ENCODE measurements around the gene COL6A3.

The COL6A3 gene

DNA sequence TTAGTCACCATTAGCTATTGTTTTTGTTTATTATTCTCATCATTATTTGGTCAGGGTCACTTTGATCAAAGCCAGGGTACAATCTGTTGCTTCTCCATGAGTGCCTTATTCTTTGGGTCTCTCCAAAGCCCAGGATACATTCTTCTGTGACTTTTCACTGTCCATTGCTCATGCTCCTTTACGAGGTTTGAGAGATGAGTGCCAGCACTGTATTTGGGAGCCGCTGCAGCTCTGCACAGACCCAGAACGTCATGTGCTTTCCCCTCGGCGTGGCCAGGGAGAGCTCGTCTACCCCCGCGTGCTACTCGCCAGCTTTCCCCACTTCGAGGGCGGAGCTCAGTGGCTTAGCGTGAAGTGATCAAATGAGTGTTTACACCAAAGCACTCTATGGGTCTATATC, 123.7 kb downstream of the COL6A3 start:
- DNase-seq, result no peak

- no peak for DNase-seq
Observed at GRCh38 chr2:237289139-237289538, 124.8 kb downstream of the COL6A3 start.

DNA sequence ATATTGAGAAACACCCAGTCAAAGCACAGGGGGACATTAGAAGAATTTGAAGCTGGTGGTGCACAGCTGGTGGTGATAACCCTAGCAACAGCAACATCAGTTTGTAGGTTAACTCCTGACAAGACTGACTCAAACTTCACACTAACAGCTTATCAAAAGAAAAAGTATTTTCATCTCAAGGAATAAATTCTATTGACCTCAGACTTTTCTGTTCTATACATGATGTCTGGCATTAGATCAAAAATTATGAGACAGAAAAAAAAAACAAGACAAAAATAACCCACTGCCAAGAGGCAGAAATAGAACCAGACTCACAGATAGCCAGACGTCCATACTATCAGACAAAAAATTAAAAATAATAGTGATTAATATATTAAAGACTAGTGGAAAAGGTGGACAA, 126.1 kb downstream of the COL6A3 start:
- no peak for DNase-seq

- no peak for DNase-seq
Observed at GRCh38 chr2:237283131-237283928, 130.6 kb downstream of the COL6A3 start.

- DNase-seq, result no peak
Observed at GRCh38 chr2:237282568-237283128, 131.3 kb downstream of the COL6A3 start.

- DNase-seq, result no peak
Observed at GRCh38 chr2:237281836-237282306, 132.1 kb downstream of the COL6A3 start.

- DNase-seq, result no peak
Observed at GRCh38 chr2:237280939-237281338, 133.0 kb downstream of the COL6A3 start.

GRCh38 chr2:237280229-237280628, 133.7 kb downstream of the COL6A3 start:
- no peak for DNase-seq

GRCh38 chr2:237279012-237279768, 134.8 kb downstream of the COL6A3 start:
- DNase-seq, result no peak

GRCh38 chr2:237278568-237278967, 135.4 kb downstream of the COL6A3 start:
- DNase-seq, result no peak

DNA sequence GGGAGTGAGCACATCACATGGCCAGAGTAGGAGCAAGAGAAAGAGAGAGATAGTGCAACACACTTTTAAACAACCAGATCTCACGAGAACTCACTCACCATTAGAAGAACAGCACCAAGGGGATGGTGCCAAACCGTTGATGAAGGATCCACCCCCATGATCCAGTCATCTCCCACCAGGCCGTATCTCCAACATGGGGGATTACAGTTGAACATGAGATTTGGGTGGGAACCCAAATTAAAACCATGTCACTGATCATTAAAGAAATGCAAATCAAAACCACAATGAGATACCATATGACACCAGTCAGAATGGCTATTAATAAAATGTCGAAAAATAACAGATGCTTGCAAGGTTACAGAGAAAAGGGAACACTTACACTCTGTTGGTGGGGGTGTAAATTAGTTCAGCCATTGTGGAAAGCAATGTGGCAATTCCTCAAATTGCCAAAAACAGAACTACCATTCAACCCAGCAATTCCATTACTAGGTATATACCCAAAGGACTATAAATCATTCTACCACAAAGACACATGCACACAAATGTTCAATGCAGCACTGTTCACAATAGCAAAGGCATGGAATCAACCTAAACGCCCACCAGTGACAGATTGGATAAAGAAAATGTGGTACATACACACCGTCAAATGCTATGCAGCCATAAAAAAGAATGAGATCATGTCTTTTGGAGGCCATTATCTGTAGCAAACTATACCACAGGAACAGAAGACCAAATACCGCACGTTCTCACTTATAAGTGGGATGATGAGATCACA, 137.1 kb downstream of the COL6A3 start:
- no peak for DNase-seq
